ENCODE measurements around the gene OST4. TPM values are rescaled to one million over a fixed set of nuclear protein-coding genes. Genes with fewer than 3 reads are reported as not detected.
"Not testable (repeated sequence)": the region's sequence is repeated elsewhere in the genome, so short reads cannot be mapped to it uniquely, and the experiment has no call there.

OST4 gene
- polyA plus RNA-seq (ENCODE audit: insufficient read length): 202 TPM

DNA sequence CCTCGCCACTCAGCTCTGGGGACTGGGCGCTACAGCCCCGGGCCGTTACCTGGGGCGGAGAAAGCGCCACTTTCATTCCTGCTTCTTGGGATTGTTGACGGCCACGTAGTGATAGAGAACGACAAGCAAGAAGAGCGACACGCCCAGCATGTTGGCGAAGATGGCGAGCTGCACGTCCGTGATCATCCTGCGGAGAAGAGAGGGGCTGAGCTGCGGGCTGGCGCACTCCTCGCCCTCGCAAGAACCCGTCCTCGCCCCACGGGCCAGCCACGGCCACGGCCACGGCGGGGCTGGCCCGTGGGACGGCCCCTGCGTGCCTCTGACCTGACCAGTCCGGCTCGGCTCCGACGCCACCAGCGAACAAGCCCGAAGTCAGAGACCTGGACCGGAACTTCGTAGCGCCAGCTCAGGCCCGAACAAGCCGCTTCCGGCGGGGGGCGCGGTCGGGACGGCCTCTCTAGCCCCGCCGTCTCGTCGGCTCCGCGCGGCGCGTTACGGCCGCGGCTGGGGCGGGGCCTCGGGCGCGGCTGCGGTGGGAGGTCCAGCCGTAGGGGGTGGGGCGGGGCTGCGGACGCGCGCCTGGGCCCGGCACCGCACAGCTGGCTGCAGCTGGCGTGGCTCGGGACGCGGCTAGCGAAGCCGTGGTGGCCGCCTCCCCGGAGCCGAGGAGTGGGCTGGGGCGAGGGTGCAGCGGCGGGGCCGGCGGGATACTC, at the start of gene OST4:
Gene OST4, minus strand, starts transcription at position 378 of the 713 bp plus-strand sequence.
- peak; percentile 93 for DNase-seq

DNA sequence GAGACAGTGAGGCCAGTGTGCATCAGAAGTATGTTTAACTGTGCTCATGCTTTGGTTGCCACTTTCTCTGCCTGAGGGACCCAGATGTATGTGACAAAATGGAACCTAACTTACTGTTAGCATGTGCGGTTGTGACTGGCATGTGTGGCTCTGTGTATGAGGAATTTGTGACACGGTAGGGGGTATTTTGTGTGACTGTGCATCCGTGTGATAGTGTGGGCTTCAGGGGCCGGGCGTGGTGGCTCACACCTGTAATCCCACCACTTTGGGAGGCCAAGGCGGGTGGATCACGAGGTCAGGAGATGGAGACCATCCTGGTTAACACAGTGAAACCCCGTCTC, 47.8 kb upstream of the OST4 start:
- DNase-seq: not testable (repeated sequence)

DNA sequence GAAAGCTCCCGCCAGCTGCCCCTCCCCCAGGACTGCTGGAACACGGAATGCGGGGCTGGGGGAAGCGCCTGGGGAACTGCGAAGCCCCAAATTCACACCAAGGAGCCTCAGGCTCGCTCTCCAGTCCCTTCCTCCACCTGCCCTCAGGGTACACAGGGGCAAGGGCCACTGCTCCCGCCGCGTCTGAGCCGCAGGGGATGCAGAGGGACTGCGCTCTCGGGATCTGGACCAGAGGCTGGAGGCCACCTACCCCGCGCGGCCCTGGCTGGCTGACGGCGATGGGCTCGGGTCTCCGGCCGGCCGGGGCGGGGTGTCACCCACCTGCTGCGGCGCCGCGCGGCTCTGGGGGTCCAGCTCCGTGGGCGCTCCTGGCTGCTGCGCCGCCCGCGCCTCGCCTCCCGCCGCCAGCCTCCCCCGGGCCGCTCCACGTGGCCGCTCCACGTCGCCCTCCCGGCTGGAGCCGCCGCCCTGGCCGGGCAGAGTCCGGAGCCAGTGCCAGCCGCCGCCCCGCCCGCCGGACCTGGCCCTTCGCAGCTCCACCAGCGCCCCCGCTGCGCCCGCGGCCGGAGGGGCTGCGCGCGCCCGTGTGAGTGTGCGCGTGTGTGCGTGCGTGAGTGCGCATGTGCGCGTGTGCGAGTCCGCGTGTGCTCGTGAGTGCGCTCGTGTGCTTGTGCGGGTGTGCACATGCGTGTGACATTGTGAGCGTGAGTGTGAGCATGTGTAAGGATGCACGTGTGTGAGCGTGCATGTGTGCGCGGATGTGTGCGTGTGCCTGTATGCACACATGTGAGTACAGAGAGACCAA, 47.3 kb upstream of the OST4 start, which contains the start of gene CGREF1:
Gene CGREF1, minus strand, starts transcription at position 604 of the 805 bp plus-strand sequence. CDS start 14,762 bp downstream, outside the sequence.
- no peak for DNase-seq

DNA sequence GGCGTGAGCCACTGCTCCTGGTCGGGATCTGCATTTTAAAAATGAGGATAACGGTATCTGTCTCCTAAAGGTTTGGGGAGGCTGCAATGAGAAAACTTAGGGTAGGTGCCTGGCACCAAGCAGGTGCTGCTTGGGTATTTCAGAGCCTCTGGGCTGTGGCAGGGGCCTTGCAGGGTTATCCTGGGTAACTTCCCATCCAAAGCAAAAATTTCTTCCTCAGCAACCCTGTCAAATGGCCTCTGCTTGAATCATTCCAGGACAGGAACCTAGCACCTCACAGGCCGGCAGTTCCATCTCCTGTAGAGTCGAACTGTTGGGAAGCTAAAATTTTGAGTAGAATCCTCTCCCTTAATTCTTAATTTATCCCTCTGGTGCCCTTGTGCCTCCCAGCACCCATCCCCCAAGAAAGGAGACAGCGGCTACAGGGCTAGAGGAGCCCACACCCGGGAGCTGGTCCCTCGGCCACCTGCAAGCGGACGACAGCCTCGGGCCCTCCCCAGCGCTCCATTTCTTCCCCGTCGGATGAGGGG, 46.6 kb upstream of the OST4 start:
- no peak for DNase-seq

DNA sequence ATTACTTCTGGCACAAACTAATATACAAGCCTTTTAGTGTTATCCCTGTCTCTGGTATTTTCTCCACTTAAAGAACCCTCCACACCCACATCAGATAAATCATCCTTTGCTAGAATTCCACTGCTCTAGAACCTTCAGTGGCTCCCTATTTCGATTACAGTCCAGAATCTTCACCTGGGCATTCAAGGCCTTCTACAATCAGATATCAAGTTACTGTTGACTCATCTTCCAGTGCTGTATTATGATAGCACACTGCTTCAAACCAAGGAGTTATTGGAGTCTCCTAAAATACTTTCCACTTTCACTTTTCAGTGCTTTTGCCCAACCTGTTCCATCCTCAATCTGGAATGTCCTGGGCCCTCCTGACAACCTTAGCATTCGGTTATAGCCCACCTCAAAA, 44.1 kb upstream of the OST4 start:
- no peak for DNase-seq

DNA sequence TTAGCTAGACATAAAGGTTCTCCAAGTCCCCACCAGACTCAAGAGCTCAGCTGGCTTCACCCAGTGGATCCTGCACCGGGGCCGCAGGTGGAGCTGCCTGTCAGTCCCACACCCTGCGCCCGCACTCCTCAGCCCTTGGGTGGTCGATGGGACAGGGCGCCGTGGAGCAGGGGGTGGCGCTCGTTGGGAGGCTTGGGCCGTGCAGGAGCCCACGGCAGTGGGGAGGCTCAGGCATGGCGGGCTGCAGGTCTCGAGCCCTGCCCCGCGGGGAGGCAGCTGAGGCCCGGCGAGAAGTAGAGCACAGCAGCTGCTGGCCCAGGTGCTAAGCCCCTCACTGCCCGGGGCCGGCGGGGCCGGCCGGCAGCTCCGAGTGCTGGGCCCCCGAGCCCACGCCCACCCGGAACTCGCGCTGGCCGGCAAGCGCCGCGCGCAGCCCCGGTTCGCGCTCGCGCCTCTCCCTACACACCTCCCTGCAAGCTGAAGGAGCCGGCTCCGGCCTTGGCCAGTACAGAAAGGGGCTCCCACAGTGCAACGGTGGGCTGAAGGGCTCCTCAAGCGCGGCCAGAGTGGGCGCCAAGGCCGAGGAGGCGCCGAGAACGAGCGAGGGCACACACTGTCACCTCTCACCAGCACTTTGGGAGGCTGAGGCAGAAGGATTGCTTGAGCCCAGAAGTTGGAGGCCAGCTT, 40.1 kb upstream of the OST4 start:
- not testable (repeated sequence) for DNase-seq

DNA sequence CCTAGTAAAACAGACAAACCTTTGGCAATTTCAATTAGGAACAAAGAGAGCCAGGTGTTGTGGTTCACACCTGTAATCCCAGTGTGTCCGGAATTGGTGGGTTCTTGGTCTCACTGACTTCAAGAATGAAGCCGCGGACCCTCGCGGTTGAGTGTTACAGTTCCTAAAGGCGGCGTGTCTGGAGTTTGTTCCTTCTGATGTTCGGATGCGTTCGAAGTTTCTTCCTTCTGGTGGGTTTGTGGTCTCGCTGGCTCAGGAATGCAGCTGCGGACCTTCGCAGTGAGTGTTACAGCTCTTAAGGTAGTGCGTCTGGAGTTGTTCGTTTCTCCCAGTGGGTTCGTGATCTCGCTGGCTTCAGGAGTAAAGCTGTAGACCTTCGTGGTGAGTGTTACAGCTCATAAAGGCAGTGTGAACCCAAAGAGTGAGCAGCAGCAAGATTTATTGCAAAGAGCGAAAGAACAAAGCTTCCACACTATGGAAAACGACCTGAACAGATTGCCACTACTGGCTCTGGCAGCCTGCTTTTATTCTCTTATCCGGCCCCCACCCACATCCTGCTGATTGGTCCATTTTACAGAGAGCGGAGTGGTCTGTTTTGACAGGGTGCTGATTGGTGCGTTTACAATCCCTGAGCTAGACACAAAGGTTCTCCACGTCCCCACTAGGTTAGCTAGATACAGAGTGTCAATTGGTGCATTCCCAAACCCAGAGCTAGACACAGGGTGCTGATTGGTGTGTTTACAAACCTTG, 39.3 kb upstream of the OST4 start:
- not testable (repeated sequence) for DNase-seq

DNA sequence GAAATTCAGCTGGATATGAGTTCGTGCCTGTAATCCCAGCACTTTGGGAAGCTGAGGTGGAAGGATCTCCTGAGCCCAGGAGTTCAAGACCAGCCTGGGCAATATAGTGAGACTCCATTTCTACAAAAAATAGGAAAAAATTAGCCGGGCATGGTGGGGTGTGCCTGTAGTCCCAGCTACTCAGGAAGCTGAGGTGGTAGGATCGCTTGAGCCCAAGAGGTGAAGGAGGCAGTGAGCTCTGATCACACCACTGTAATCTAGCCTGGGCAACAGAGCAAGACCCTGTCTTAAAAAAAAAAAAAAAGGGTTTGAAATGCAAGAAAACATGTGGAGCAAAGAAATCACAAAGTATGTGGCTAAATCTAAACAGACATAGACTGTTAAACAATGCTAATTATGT, 37.6 kb upstream of the OST4 start:
- no peak for DNase-seq

DNA sequence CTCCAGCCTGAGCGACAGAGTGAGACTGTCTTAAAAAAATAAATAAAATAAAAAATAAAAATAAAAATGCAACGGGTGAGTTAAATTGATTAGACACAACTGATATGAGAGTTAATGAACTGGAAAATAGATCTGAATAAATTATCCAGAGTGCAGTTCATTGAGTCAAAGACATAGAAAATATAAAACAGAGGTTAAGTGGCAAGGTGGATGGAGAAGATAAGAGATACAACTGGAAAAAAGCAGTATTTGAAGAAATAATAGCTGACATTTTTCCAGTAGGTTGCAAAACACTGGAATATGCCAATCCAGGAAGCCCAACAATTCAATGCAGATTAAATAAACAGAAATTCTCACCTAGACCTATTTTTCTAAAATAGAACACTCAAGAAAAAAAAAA, 36.8 kb upstream of the OST4 start:
- DNase-seq: no peak

DNA sequence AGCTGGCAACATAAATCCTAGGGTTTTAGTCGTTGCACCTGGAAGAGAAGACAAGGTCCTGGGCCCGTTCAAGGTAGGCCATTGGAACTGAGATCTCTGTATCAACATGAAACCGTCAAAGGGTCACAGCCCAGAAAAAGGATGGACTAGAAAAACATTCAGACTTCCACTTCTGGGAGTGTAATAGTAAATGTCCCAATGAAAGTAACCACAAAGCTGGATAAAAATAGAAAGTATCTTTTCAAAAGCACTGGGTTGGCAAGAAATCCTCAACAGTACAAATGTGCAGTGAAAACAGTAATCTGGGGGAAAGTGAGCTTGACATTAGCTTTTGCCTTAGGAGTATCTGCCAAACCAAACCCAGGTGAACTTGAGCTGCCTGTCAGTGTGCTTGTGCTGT, 34.5 kb upstream of the OST4 start:
- no peak for DNase-seq

DNA sequence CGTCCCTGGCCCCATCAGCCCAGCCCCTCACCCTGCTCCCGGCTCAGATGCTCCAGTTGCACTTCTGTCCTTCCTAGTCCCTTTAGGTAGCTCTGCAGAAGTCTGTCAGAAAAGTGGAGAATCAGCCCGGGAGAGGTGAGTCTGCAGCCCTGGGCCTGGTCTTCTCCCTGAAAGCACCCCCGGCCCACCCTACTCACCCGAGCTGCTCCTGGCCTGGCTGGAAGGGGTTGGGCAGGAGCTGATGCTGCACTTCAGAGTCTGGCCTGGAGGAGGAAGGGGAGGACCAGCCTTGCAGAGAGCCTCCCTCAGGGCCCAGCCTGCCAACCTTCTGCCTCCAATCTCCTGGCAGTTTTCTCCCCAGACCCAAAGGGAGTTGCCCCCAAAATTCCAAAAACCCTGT, 30.9 kb upstream of the OST4 start:
- DNase-seq: no peak

DNA sequence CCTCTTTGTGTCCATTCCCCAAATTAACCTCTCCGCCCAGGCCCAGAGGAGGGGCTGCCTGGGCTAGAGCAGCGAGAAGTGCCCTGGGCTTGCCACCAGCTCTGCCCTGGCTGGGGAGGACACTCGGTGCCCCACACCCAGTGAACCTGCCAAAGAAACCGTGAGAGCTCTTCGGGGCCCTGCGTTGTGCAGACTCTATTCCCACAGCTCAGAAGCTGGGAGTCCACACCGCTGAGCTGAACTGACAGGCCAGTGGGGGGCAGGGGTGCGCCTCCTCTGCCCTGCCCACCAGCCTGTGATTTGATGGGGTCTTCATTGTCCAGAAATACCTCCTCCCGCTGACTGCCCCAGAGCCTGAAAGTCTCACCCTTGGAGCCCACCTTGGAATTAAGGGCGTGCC, 28.6 kb upstream of the OST4 start:
- DNase-seq: no peak

DNA sequence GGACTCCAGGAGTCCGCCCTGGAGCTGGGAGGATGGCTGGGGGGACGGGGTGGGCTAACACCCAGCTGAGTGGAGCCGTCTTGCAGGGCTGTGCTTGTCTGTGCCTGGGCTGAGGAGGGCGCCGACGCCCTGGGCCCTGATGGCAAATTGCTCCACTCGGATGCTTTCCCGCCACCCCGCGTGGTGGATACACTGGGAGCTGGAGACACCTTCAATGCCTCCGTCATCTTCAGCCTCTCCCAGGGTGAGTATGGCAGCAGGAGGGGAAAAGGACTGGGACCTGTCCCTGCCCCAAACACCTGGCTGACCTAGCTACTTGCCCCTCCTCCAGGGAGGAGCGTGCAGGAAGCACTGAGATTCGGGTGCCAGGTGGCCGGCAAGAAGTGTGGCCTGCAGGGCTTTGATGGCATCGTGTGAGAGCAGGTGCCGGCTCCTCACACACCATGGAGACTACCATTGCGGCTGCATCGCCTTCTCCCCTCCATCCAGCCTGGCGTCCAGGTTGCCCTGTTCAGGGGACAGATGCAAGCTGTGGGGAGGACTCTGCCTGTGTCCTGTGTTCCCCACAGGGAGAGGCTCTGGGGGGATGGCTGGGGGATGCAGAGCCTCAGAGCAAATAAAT, 28.0 kb upstream of the OST4 start:
- DNase-seq: no peak

DNA sequence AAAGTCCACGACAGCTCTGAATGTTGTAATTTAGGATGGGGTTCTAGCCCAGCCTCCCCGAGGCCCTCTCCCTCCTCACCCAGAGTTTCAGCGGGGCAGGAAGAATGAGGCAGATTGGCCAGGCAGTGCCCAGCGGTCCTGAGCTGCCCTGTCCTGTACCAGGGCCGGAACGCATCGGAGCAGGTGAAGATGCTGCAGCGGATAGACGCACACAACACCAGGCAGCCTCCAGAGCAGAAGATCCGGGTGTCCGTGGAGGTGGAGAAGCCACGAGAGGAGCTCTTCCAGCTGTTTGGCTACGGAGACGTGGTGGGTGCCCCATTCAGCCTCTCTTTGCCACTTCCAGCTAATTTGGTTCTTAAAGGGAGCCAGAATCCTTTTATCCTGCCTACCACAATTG, 25.9 kb upstream of the OST4 start:
- DNase-seq: no peak

DNA sequence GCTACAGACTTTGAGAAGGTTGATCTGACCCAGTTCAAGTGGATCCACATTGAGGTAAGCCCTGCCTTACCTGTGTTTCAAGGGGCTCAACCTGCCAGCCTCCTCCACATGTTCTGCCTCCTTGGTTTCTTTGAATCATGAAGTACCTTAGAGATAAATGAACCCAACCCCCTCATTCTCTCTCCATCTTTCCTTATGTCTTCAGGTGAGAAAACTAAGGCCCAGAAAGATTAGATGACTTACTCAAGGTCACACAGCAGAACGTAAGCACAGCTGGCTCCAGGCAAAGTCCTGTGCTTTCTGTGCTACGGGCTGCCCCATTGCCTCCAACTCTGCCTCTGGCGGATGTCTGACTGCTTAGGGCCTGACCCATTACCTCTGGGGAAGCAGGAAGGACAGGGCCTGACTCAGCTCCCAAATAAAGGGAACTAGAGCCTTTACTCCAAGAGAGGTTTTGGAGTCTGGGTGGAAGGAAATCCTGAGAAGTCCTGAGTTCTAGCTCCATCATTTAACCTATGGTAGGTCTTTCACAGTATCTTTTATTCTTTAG, 25.4 kb upstream of the OST4 start:
- DNase-seq: no peak

DNA sequence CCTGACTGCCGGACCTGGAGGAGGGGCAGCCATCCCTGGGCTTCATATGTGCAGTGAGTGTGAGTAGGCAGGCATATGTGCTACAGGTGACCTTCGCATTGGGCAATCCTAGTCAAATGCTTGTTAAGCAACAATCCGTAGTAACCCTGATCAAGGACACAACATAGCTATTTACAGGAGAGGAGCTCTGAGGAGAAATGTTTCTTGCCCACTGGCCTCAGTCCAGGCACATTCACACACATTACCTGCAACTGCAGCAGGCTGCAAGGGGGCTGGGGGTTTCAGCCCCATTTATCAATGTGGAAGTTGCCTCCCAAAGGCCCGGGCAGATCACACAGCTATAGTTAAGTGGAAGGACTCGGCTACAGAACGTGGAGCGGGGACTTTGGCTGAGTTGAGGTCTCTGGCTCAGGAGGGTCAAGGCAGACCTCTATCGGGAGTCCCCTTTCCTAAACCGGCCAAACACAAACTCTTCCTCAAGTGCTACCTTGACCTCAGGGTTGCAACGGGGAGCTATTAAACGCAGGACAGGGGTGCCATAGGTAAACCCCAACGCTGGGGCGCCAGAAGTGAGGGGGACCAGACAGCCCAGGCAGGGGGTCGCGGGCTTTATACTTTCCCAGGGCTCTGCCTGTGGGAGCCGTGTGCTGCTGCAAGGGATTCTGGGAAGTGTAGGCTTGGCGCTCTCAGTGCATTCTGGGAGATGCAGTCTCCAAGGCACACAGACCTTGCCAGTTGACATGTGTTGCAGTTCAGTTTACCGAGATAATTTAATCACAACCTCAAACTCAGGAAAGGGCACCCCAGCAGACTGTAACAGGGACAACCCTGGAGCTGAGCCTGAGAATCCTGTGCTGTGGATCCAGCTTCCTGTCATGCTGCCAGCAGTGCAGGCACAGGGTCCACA, 24.5 kb upstream of the OST4 start:
- peak; percentile 74 for DNase-seq

DNA sequence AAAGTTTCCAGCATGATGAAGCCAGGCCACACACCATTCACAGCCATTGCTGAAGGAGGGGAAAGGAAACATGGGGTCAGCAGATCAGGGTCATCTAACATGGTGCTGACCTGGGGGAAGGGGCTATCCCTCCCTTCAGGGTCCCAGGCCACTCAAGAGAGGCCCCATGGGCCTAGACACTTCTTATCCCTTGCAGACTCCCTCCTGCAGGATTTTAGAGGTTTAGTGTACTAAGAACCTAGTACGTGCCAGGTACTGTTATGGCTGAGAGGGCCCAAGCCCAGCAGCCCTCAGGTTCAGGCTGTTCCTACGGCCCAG, 23.9 kb upstream of the OST4 start:
- no peak for DNase-seq

DNA sequence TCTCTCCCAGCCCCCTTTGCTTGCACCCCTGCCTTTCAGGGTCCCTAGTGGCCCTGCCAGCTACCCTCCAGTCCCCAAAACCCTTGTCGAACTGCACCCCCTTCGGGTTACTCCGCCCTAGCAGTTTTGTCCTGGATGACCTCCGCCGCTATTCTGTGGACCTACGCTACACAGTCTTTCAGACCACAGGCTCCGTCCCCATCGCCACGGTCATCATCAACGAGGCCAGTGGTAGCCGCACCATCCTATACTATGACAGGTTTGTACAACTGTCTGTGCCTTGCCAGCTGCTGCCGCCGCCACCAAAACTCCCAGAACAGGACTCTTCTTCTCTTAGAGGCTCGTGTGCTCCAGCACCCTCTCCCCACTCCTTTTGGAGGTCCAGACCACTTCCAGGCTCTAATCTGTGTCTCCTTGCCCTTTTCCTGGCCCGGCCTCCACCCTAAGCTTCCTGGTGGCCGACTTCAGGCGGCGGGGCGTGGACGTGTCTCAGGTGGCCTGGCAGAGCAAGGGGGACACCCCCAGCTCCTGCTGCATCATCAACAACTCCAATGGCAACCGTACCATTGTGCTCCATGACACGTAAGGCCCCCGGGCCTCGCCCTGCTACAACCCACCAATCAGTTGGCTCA, 23.0 kb upstream of the OST4 start:
- no peak for DNase-seq

DNA sequence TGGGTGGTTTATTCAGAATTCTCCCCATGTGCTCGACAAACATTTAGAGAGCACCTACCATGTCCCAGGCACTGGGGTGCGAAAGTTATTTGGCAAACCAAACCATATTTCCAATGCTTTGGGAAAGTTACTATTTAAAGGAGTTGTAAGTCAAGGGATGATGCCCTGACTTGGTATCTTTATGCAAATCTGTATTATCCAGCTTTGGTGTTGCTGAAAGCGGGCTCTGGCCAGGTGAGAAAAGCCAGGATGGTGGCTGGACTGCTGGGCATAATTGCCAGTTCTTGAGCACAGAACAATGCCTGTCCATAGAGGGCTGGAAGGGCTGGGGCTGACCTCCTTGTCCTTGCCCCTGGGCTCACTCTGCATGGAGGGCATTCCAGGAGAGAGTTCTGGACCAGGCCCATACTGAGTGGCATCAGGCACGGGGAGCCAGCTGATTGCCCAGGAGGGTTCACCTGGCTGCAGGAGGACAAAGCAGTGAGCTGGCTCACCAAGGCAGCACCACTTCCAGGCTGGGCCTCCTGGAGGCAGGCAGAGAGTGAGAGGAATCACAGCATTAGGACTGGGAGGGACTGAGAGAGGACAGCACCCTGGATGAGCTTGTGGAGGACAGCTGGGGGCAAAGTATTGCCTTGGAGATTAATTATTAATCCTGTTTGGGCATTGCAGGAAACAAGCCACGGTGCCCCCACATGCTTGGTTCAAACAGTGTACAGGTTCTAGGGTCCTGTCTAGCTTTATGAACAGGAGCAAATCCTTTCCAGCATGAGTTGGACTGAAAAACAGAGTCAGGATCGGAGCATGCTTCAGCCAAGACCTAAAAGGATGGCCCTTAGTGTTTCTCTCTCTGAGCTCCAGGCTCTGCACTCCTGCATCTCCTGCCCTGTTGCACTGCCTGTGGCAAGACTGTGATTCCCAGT, 22.2 kb upstream of the OST4 start:
- no peak for DNase-seq
